GM12865 (cell line): ENCODE data around the gene ARID4A.

Experiments used
- DNase-seq: peaks from one replicate; pipeline ENCODE4 v3.0.0; 2010; ENCODE audit warnings: low read depth
- H3K4me3 ChIP-seq: 2 replicates; pipeline ENCODE4 v1.5.1; 2011; ENCODE audit warnings: mild to moderate bottlenecking, low read depth, low read length, control low read depth
- CTCF ChIP-seq: IDR thresholded peaks from 2 replicates; pipeline ENCODE4 v1.5.1; 2011; ENCODE audit warnings: low read length, control low read depth, low read depth, inconsistent platforms; ENCODE audit not compliant: insufficient read depth; ENCODE audit errors: missing control alignments

ARID4A gene

GRCh38 chr14:58305730-58306129, 7.4 kb downstream of the ARID4A start:
- no peak for DNase-seq

GRCh38 chr14:58307597-58308316, 9.4 kb downstream of the ARID4A start:
- no peak overlapping the region for H3K4me3 ChIP-seq
- no peak for TF ChIP-seq CTCF
- DNase-seq = no peak

More at GRCh38 chr14:58305730-58306129, 7.4 kb downstream of the ARID4A start:
- no peak for TF ChIP-seq CTCF
- no peak overlapping the region for H3K4me3 ChIP-seq

- no peak for DNase-seq
- no peak overlapping the region for H3K4me3 ChIP-seq
- TF ChIP-seq CTCF = no peak
These were observed 10.7 kb downstream of the ARID4A start for GRCh38 chr14:58309086-58309485.

- no peak for DNase-seq
- H3K4me3 ChIP-seq = no peak overlapping the region
- TF ChIP-seq CTCF = no peak
These were observed 15.3 kb downstream of the ARID4A start for GRCh38 chr14:58313699-58314098.

GRCh38 chr14:58315606-58316005, 17.3 kb downstream of the ARID4A start:
- TF ChIP-seq CTCF = no peak
- no peak overlapping the region for H3K4me3 ChIP-seq
- no peak for DNase-seq

GRCh38 chr14:58327019-58327418, 28.7 kb downstream of the ARID4A start:
- no peak overlapping the region for H3K4me3 ChIP-seq
- DNase-seq = no peak
- TF ChIP-seq CTCF = no peak

- no peak for TF ChIP-seq CTCF
- DNase-seq = peak; percentile 93
- H3K4me3 ChIP-seq = no peak overlapping the region; the same call in 1 of the 2 replicates
These were observed 32.8 kb downstream of the ARID4A start for GRCh38 chr14:58331111-58331510.
